HG03095 (cell line): ENCODE results near the gene FRMD4A.
"Not testable (repeated sequence)": the region's sequence is repeated elsewhere in the genome, so short reads cannot be mapped to it uniquely, and the experiment has no call there.

Experiments used
- ATAC-seq: cut with Tn5 transposase; IDR thresholded peaks from one replicate; pipeline ENCODE4 v1.9.1; 2021; ENCODE audit warnings: moderate library complexity; ENCODE audit not compliant: unreplicated experiment

FRMD4A gene

GRCh38 chr10:13960603-13961002 is 370.1 kb downstream of the FRMD4A start:
- ATAC-seq: no peak

- no peak for ATAC-seq
Measured at GRCh38 chr10:13959443-13960359, 371.0 kb downstream of the FRMD4A start.

- no peak for ATAC-seq
Measured at GRCh38 chr10:13957856-13958255, 372.9 kb downstream of the FRMD4A start.

GRCh38 chr10:13956826-13957225 is 373.9 kb downstream of the FRMD4A start:
- ATAC-seq: no peak

GRCh38 chr10:13955409-13956068 is 375.2 kb downstream of the FRMD4A start:
- no peak for ATAC-seq

GRCh38 chr10:13954195-13954594 is 376.5 kb downstream of the FRMD4A start:
- not testable (repeated sequence) for ATAC-seq

- ATAC-seq: no peak
Measured at GRCh38 chr10:13953371-13953770, 377.4 kb downstream of the FRMD4A start.

GRCh38 chr10:13950543-13950939 is 380.2 kb downstream of the FRMD4A start:
- ATAC-seq: no peak

GRCh38 chr10:13949844-13950542 is 380.7 kb downstream of the FRMD4A start:
- no peak for ATAC-seq

- ATAC-seq: no peak
Measured at GRCh38 chr10:13946209-13946460, 384.6 kb downstream of the FRMD4A start.

GRCh38 chr10:13945390-13946208 is 385.1 kb downstream of the FRMD4A start:
- ATAC-seq: no peak

- no peak for ATAC-seq
Measured at GRCh38 chr10:13944823-13945222, 385.9 kb downstream of the FRMD4A start.

- no peak for ATAC-seq
Measured at GRCh38 chr10:13943735-13944398, 386.9 kb downstream of the FRMD4A start.

GRCh38 chr10:13942035-13942434 is 388.7 kb downstream of the FRMD4A start:
- no peak for ATAC-seq

- no peak for ATAC-seq
Measured at GRCh38 chr10:13939391-13939790, 391.3 kb downstream of the FRMD4A start.

GRCh38 chr10:13938950-13939349 is 391.8 kb downstream of the FRMD4A start:
- ATAC-seq: no peak

GRCh38 chr10:13936826-13937225 is 393.9 kb downstream of the FRMD4A start:
- no peak for ATAC-seq

- no peak for ATAC-seq
Measured at GRCh38 chr10:13930120-13930519, 400.6 kb downstream of the FRMD4A start.

- no peak for ATAC-seq
Measured at GRCh38 chr10:13928451-13928850, 402.3 kb downstream of the FRMD4A start.

- no peak for ATAC-seq
Measured at GRCh38 chr10:13925971-13926780, 404.5 kb downstream of the FRMD4A start.
